Measurements from ENCODE around the gene TACO1.

Gene TACO1

GRCh38 chr17:63600569-63601438, at the start of gene TACO1:
TSS of gene TACO1 (plus strand) at chr17:63600895. CDS start at chr17:63601084, 189 bp downstream.
- peak; percentile 64 for DNase-seq

DNA sequence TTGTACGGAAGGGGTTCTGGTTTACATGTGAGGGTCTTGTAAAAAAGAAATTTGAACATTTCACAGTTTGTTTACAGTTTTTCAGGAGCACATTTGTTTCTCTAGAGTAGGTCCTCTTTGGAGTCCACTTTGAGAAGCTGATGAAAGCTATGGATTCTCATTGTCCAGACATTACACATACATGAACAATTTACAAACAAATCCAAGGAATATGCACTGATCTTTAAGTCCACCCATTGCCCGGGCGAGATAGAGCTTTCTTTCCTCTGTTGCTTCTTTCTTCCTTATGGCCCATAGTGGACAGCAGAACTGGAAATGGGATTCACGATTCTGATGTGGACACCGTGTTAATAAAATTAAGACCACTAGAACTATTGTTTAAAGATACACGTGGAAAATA, 48.5 kb upstream of the TACO1 start:
- no peak for DNase-seq

GRCh38 chr17:63555500-63556156, 45.1 kb upstream of the TACO1 start:
- no peak for DNase-seq

- no peak for DNase-seq
These were observed 43.3 kb upstream of the TACO1 start for GRCh38 chr17:63557416-63557815.

DNA sequence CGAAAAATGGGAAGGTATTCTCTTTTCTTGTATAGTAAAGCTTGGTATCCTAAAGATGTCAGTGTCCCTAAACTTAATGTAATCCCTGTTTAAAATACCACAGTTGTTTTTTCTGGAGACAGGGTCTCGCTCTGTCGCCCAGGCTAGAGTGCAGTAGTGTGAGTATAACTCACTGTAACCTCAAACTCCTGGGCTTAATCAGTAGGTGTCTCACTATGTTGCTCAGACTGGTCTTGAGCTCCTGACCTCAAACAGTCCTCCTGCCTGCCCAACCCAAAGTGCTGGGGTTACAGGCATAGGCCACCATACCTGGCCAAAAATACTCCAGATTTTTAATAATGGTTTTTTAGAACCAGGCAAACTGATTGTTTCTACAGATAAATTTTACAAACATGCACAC, 42.3 kb upstream of the TACO1 start:
- DNase-seq, result no peak

DNA sequence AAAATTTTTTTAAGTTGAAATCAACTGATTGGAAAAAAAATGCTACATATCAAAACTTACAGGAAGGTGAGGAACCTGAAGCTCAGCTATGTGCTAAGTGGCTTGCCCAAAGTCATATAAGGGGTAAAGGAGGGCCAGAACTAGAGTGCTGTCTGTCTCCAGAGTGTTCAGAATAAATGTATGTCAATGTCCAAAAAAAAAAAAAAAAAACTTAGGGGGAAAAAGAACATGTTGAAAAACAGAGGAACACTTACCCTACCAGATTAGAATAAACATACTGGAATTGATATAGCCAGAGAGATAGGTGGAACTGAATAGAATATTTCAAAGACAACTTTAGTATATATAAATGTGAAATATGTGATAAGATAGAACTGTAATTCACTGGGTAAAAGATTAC, 38.9 kb upstream of the TACO1 start:
- DNase-seq, result no peak

GRCh38 chr17:63563339-63563738, 37.4 kb upstream of the TACO1 start:
- DNase-seq, result no peak

GRCh38 chr17:63564562-63564961, 36.1 kb upstream of the TACO1 start:
- DNase-seq, result no peak

DNA sequence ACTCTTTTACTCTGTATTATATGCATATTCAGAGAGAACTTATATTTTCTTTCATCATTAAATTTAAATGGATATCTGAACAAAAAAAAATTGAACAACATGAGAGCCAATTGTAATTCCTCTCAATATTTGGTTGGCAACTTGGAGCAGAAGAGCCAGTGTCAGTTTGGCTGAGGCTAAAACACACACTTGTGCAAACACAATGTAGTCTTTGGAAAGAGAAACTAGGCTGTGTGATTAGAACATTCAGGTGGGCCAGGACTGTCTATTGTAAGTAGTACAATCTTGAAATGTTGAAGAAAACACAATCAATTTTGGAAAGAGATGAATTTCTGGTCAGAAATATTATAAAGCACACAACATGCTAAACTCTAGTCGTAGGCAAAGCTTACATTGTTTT, 33.5 kb upstream of the TACO1 start:
- DNase-seq, result no peak

GRCh38 chr17:63568563-63568962, 32.1 kb upstream of the TACO1 start:
- DNase-seq, result no peak

DNA sequence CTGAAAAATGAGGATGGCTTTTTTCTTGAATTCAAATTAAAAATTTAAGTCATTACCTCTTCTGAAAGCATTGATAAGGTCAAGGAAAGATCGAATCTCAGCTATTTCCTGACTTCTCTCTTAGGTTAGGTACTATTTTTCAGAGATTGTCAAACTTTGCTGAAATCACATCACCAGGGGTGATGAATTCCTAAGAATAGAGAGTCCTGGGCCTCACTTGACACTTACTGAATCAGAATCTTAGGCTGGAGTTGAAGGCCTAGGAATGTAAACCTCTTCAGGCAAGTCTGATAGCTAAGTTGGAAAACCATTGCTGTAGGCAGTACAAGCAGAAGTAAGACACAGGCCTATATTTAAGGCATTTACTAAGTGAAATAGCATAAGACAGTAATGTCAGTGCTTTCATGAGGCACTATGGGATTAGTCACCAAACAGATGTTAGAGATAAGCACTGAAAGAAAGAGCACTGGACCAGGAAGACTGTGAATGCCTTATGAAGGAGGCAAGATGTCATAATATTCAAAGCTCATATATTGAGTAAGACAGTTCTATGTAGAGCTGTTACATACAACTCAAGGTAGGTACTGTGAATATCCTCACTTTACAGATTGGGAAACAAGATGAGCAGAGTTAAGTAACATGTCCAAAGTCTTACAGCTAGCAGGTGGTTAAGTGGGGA, 28.9 kb upstream of the TACO1 start:
- DNase-seq, result no peak

DNA sequence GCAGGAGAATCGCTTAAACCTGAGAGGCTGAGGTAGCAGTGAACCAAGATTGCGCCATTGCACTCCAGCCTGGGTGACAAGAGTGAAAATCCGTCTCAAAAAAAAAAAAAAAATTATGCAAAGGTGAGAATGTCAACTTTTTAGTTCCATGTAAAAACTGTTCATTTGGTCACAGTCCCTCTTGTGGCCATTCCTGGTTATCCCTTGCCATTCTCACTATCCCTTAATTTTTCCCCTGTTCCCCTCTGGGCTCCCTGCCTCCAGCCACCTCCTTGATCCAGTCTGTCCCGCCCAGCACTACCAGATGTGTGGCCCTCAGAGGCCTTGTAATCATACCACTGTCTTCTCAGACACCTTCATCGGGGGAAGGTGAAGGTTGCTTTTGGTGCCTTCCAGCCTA, 27.1 kb upstream of the TACO1 start:
- DNase-seq, result no peak

DNA sequence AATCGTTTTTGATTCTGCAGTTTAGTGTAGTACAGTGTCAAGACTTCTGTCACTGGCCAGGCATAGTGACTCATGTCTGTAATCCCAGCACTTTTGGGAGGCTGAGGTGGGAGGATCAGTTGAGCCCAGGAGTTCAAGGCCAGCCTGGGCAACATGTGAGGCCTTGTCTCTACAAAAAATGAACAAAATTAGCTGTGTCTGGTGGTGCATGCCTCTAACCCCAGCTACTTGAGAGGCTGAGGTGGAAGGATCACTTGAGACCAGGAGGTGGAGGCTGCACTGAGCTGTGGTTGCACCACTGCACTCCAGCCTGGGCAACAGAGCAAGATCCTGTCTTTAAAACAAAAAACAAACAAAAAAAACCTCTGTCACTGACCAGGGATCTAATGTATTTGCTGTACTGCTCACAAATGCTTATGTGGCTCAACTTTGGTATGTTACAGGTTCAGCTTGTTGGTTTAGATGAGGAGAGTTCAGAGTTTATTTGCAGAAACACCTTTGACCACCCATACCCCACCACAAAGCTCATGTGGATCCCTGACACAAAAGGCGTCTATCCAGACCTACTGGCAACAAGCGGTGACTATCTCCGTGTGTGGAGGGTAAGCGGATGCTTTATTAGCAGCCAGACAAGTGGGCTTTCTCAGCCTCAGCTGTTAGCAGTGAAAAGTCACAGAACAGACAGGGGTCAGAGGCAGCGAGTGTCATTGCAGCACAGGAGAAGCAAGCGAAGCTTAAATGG, 22.5 kb upstream of the TACO1 start:
- no peak for DNase-seq

DNA sequence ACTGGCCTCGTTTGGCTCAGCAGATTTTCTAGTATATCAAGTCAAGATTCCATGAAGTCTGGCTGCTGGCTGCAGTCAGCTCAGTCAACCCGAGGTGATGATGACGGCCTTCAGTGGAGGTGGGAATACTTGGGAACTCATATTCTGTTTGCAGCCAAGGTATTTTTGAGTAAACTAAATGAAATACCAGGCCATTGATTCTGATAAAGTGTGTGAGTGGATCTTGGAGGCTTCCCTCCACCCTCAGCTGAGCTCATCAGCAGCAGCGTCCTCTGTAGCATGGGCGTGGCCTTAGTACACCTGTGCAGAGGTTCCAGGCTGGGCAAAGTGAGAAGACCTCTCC, 22.0 kb upstream of the TACO1 start:
- DNase-seq, result no peak

GRCh38 chr17:63579633-63580032, 21.1 kb upstream of the TACO1 start:
- no peak for DNase-seq

DNA sequence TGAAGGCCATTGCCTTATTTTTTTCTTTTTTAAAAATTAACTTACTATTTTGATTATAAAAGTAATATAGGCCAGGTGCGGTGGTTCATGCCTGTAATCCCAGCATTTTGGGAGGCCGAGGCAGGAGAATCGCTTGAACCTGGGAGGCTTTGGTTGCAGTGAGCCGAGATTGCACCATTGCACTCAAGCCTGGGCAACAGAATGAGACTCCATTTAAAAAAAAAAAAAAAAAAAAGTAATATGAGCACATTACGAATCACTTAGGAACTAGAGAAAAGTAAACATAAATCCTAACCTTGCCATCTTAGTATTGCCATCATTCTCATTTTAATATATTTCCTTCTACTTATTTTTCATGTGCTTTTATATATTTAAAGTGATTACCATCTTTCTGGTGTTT, 12.9 kb upstream of the TACO1 start:
- DNase-seq, result no peak

DNA sequence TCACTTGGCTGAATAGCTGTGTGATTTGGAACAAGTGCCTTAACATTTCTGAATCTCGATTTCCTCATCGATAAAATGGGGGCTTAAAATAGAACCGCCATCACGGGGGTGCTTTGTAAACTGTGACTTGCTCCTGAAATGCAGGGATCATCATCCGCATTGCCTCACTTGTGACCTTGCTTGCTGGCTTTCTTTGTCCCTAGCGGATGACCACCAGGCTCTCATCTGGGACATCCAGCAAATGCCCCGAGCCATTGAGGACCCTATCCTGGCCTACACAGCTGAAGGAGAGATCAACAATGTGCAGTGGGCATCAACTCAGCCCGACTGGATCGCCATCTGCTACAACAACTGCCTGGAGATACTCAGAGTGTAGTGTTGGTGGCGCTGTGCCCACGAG, 11.9 kb upstream of the TACO1 start:
- DNase-seq, result no peak

- no peak for DNase-seq
These were observed 11.0 kb upstream of the TACO1 start for GRCh38 chr17:63589646-63590045.

DNA sequence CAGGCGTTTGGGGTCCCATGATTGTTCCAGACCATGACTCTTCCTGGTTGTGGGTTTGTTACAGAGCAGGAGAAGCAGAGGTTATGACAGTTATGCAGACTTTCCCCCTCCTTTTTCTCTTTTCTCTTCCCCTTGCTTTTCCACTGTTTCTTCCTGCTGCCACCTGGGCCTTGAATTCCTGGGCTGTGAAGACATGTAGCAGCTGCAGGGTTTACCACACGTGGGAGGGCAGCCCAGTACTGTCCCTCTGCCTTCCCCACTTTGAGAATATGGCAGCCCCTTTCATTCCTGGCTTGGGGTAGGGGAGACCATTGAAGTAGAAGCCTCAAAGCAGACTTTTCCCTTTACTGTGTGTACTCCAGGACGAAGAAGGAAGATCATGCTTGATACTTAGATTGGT, 7.9 kb upstream of the TACO1 start:
- DNase-seq, result no peak

DNA sequence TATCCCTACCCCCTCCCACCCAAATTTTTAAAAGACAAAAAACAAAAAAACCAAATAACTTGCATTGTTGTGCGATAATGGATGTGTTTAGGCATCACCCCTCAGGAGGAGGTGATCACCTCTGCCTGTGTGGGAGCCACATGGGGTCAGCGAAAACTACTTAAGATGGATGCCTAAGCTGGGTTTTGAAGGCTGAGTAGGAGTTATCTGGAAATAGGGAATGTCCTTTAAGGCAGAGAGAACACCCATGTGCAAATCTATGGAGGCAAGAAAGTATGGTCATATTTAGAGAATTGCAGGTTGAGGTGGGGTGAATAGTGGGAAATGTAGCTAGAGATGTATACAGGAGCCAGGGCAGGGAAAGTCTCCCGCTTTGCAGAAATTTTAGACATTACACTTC, 5.6 kb upstream of the TACO1 start:
- DNase-seq, result no peak

DNA sequence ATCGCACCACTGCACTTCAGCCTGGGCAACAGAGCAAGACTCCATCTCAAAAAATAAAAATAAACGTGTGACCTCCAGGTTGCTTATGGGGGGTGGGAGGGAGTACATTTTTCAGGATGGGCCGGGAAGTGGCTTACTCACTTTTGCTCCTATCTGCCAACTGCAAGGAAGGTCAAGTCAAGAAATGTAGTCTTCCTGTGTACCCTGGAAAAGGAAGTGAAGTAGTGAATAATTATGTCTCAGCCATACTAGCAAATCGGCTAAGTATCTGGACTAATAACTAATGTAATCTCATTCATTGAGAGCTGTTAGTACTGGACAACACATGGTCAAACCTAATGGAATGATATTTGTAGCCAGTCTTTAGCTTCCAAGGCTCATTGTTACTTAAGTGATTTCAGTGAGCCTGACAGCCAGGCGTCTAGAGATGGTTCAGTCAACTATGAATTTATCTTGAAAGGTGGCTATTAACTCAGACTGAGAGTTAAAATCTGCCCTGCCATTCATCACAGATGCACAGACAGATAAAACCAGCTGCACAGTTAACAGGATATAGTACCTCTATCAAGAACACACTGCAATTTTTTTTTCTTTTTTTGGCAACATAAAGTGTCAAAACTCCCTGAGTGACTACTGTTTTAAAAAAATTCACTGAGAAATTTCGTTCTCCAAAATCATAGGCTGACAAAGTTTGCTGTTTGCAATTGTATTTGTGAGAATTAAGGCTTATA, 3.7 kb upstream of the TACO1 start:
- no peak for DNase-seq

GRCh38 chr17:63598281-63598680, 2.4 kb upstream of the TACO1 start:
- no peak for DNase-seq

Measured in CD4-positive, alpha-beta T cell treated with Interleukin-15 for 1 hour (primary cell).